Stromal cell of bone marrow (primary cell): ENCODE measurements around the gene B3GLCT.

Source experiments
- DNase-seq: peaks from one replicate; pipeline ENCODE4 v3.0.0-alpha.2; 2012; ENCODE audit warnings: low read depth

Gene B3GLCT

GRCh38 chr13:31350560-31350959, 150.8 kb downstream of the B3GLCT start:
- DNase-seq = no peak

GRCh38 chr13:31351376-31351775, 151.6 kb downstream of the B3GLCT start:
- DNase-seq = no peak

GRCh38 chr13:31352467-31352866, 152.7 kb downstream of the B3GLCT start:
- no peak for DNase-seq

GRCh38 chr13:31355001-31355400, 155.2 kb downstream of the B3GLCT start:
- DNase-seq = no peak

GRCh38 chr13:31356991-31357390, 157.2 kb downstream of the B3GLCT start:
- DNase-seq = no peak

GRCh38 chr13:31357581-31357980, 157.8 kb downstream of the B3GLCT start:
- DNase-seq = no peak

GRCh38 chr13:31361673-31362072, 161.9 kb downstream of the B3GLCT start:
- no peak for DNase-seq

- DNase-seq = no peak
Measured at GRCh38 chr13:31365630-31366029, 165.9 kb downstream of the B3GLCT start.

- DNase-seq = no peak
Measured at GRCh38 chr13:31367410-31367809, 167.6 kb downstream of the B3GLCT start.

- DNase-seq = no peak
Measured at GRCh38 chr13:31369213-31369612, 169.4 kb downstream of the B3GLCT start.

- no peak for DNase-seq
Measured at GRCh38 chr13:31372454-31372853, 172.7 kb downstream of the B3GLCT start.

GRCh38 chr13:31374682-31375081, 174.9 kb downstream of the B3GLCT start:
- DNase-seq = no peak

- no peak for DNase-seq
Measured at GRCh38 chr13:31377946-31378345, 178.2 kb downstream of the B3GLCT start.

- no peak for DNase-seq
Measured at GRCh38 chr13:31380715-31381114, 180.9 kb downstream of the B3GLCT start.
